ENCODE data around the gene ITPA. TPM values are rescaled to one million over a fixed set of nuclear protein-coding genes. Genes with fewer than 3 reads are reported as not detected.

The ITPA gene
- total and polyA plus RNA-seq, 2 of the 13 experiments (the other 11 are each of a cell fraction or from before 2014, with no cell fraction given): 60.1 to 103 TPM

DNA sequence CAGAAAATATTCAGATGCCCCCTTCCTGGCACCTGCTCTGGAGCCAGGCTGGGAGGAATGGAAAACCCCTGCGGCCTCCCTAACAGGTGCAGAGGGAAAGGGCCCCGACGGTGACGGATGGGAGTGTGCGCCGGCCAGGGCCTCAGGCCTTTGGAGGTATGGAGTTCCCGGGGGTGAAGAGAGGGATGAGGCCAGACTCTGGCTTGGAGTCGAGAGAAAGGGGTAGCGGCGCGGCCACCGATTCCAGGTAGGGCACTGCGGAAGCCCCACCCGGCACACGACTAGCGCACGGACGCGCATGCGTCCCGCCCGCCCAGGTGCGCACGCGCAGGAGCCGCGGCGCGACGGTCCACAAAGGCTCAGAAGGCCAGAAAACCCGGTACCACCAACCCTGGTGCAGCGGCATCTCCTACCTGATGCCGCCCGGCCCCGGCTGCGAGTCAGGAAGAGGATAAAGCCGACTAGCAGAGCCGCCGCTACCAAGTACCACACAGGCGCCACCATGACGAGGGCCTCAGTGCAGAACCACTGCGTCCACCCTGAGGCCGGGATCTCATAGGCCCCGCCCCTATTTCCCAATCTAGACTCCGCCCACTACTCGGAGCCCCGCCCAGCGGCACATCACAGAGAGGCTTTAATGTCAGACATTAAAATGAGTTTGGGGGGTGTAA lies 5.0 kb upstream of the ITPA start, which contains the start of gene DDRGK1 (continued):
- TF ChIP-seq HDAC1 (CRISPR knock-in tag; IDR thresholded peaks at IDR 0.05) (peak; percentile 67), SP5 (CRISPR knock-in tag; IDR thresholded peaks at IDR 0.05; ENCODE audit: borderline replicate concordance, low read depth) (peak; percentile 90), ZNF33B (CRISPR knock-in tag; IDR thresholded peaks at IDR 0.05) (peak; percentile 79; the same call in 1 of the 2 replicates), NCOA1 (CRISPR knock-in tag; IDR thresholded peaks at IDR 0.05) (peak; percentile 99), NFE2L2 (IDR thresholded peaks at IDR 0.05; ENCODE audit: low read length) (no peak), NR2F6 (IDR thresholded peaks at IDR 0.05) (no peak), NR2F6 (CRISPR knock-in tag; IDR thresholded peaks at IDR 0.05) (peak; percentile 18), ZNF749 (CRISPR knock-in tag; IDR thresholded peaks at IDR 0.05; ENCODE audit: borderline replicate concordance) (no peak), MIER2 (CRISPR knock-in tag; IDR thresholded peaks at IDR 0.05) (peak; percentile 69; the same call in 1 of the 2 replicates), SRSF9 (IDR thresholded peaks at IDR 0.05; ENCODE audit: borderline replicate concordance, insufficient read depth, low read depth, low read length, poor library complexity, severe bottlenecking) (no peak), POLR2G (IDR thresholded peaks at IDR 0.05; ENCODE audit: low read depth, low read length) (peak; percentile 96)
- TF ChIP-seq, protein P1, sequence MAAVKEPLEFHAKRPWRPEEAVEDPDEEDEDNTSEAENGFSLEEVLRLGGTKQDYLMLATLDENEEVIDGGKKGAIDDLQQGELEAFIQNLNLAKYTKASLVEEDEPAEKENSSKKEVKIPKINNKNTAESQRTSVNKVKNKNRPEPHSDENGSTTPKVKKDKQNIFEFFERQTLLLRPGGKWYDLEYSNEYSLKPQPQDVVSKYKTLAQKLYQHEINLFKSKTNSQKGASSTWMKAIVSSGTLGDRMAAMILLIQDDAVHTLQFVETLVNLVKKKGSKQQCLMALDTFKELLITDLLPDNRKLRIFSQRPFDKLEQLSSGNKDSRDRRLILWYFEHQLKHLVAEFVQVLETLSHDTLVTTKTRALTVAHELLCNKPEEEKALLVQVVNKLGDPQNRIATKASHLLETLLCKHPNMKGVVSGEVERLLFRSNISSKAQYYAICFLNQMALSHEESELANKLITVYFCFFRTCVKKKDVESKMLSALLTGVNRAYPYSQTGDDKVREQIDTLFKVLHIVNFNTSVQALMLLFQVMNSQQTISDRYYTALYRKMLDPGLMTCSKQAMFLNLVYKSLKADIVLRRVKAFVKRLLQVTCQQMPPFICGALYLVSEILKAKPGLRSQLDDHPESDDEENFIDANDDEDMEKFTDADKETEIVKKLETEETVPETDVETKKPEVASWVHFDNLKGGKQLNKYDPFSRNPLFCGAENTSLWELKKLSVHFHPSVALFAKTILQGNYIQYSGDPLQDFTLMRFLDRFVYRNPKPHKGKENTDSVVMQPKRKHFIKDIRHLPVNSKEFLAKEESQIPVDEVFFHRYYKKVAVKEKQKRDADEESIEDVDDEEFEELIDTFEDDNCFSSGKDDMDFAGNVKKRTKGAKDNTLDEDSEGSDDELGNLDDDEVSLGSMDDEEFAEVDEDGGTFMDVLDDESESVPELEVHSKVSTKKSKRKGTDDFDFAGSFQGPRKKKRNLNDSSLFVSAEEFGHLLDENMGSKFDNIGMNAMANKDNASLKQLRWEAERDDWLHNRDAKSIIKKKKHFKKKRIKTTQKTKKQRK (IDR thresholded peaks at IDR 0.05; ENCODE audit: low read length): no peak
- TF ChIP-seq, protein P2, sequence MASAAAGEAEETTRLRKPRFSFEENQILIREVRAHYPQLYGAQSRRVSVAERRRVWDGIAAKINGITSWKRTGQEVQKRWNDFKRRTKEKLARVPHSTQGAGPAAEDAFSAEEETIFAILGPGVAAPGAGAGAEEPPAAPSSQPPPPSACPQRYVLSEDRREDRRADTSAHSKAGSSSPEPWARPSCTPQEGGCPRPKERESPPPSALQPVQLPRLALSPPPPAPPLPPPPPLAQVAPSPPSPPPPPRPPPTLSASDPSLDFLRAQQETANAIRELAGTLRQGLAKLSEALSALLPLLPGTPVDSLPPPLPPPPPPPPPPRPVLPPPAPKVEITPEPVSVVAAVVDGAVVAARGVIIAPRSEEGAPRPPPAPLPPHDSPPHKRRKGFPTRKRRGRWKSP (CRISPR knock-in tag; IDR thresholded peaks at IDR 0.05): peak; percentile 92
- TF ChIP-seq, protein P3, sequence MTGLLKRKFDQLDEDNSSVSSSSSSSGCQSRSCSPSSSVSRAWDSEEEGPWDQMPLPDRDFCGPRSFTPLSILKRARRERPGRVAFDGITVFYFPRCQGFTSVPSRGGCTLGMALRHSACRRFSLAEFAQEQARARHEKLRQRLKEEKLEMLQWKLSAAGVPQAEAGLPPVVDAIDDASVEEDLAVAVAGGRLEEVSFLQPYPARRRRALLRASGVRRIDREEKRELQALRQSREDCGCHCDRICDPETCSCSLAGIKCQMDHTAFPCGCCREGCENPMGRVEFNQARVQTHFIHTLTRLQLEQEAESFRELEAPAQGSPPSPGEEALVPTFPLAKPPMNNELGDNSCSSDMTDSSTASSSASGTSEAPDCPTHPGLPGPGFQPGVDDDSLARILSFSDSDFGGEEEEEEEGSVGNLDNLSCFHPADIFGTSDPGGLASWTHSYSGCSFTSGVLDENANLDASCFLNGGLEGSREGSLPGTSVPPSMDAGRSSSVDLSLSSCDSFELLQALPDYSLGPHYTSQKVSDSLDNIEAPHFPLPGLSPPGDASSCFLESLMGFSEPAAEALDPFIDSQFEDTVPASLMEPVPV (CRISPR knock-in tag; IDR thresholded peaks at IDR 0.05): peak; percentile 72
- TF ChIP-seq, protein P4, sequence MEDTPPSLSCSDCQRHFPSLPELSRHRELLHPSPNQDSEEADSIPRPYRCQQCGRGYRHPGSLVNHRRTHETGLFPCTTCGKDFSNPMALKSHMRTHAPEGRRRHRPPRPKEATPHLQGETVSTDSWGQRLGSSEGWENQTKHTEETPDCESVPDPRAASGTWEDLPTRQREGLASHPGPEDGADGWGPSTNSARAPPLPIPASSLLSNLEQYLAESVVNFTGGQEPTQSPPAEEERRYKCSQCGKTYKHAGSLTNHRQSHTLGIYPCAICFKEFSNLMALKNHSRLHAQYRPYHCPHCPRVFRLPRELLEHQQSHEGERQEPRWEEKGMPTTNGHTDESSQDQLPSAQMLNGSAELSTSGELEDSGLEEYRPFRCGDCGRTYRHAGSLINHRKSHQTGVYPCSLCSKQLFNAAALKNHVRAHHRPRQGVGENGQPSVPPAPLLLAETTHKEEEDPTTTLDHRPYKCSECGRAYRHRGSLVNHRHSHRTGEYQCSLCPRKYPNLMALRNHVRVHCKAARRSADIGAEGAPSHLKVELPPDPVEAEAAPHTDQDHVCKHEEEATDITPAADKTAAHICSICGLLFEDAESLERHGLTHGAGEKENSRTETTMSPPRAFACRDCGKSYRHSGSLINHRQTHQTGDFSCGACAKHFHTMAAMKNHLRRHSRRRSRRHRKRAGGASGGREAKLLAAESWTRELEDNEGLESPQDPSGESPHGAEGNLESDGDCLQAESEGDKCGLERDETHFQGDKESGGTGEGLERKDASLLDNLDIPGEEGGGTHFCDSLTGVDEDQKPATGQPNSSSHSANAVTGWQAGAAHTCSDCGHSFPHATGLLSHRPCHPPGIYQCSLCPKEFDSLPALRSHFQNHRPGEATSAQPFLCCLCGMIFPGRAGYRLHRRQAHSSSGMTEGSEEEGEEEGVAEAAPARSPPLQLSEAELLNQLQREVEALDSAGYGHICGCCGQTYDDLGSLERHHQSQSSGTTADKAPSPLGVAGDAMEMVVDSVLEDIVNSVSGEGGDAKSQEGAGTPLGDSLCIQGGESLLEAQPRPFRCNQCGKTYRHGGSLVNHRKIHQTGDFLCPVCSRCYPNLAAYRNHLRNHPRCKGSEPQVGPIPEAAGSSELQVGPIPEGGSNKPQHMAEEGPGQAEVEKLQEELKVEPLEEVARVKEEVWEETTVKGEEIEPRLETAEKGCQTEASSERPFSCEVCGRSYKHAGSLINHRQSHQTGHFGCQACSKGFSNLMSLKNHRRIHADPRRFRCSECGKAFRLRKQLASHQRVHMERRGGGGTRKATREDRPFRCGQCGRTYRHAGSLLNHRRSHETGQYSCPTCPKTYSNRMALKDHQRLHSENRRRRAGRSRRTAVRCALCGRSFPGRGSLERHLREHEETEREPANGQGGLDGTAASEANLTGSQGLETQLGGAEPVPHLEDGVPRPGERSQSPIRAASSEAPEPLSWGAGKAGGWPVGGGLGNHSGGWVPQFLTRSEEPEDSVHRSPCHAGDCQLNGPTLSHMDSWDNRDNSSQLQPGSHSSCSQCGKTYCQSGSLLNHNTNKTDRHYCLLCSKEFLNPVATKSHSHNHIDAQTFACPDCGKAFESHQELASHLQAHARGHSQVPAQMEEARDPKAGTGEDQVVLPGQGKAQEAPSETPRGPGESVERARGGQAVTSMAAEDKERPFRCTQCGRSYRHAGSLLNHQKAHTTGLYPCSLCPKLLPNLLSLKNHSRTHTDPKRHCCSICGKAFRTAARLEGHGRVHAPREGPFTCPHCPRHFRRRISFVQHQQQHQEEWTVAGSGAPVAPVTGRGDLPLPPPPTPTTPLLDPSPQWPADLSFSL (CRISPR knock-in tag; IDR thresholded peaks at IDR 0.05): no peak

Data from HepG2 (cell line).